HG02852 (cell line): Measurements from ENCODE around the gene KCNN4.

ENCODE experiments used
- ATAC-seq: cut with Tn5 transposase; IDR thresholded peaks from one replicate; pipeline ENCODE4 v1.9.1; 2021; ENCODE audit warnings: mild to moderate bottlenecking, moderate library complexity; ENCODE audit not compliant: unreplicated experiment

KCNN4 gene

GRCh38 chr19:43751466-43752220 lies 29.1 kb downstream of the KCNN4 start:
- ATAC-seq = no peak

GRCh38 chr19:43749898-43750297 lies 30.9 kb downstream of the KCNN4 start:
- no peak for ATAC-seq

- no peak for ATAC-seq
Measured at GRCh38 chr19:43749152-43749551, 31.6 kb downstream of the KCNN4 start.

GRCh38 chr19:43748685-43749084 lies 32.1 kb downstream of the KCNN4 start:
- ATAC-seq = no peak

- no peak for ATAC-seq
Measured at GRCh38 chr19:43748205-43748594, 32.6 kb downstream of the KCNN4 start.

GRCh38 chr19:43747557-43748204 lies 33.1 kb downstream of the KCNN4 start:
- ATAC-seq = no peak

- no peak for ATAC-seq
Measured at GRCh38 chr19:43743059-43743458, 37.7 kb downstream of the KCNN4 start.

GRCh38 chr19:43741075-43741825 lies 39.5 kb downstream of the KCNN4 start:
- no peak for ATAC-seq

GRCh38 chr19:43739439-43740235 lies 41.1 kb downstream of the KCNN4 start:
- ATAC-seq = no peak

GRCh38 chr19:43738780-43739211 lies 42.0 kb downstream of the KCNN4 start:
- ATAC-seq = no peak

GRCh38 chr19:43735957-43736356 lies 44.8 kb downstream of the KCNN4 start:
- ATAC-seq = no peak

- ATAC-seq = no peak
Measured at GRCh38 chr19:43735013-43735412, 45.8 kb downstream of the KCNN4 start.

- ATAC-seq = no peak
Measured at GRCh38 chr19:43731846-43732245, 48.9 kb downstream of the KCNN4 start.

GRCh38 chr19:43731346-43731745 lies 49.4 kb downstream of the KCNN4 start:
- no peak for ATAC-seq

- ATAC-seq = no peak
Measured at GRCh38 chr19:43729919-43730318, 50.9 kb downstream of the KCNN4 start.

- no peak for ATAC-seq
Measured at GRCh38 chr19:43727593-43727853, 53.2 kb downstream of the KCNN4 start.

- ATAC-seq = no peak
Measured at GRCh38 chr19:43726736-43727592, 53.8 kb downstream of the KCNN4 start.

GRCh38 chr19:43725468-43725867 lies 55.3 kb downstream of the KCNN4 start:
- no peak for ATAC-seq

- no peak for ATAC-seq
Measured at GRCh38 chr19:43724896-43725295, 55.9 kb downstream of the KCNN4 start.

GRCh38 chr19:43723588-43723987 lies 57.2 kb downstream of the KCNN4 start:
- no peak for ATAC-seq
